Measurements from ENCODE around the gene IL1R2.

The IL1R2 gene

DNA sequence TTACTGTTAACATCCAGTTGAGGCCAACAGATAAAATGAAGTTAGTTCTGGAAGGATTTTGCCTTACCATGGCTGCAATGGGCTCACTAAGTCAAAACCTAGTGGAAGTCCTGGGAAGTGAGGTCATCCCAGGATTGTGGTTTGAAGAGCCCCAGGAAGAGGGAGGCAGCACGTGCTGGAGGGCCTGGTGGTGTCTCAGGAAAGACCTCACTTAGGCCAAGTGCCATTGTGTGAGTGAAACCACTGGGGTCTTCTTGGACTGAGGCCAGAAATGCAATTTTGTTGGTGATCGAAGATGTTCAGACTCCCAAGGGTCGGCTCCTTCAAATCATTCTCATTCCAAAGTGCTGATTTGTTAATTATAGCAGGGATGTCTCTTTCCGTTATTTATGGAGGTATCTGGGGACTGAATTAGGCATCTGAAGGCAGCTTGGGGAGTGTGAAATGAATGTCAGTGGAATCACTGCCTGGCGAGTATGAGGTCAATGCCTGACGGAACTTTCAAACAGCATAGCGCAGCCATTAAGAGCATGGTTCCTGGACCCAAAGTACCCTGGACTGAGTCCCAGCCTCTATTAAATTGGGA lies 60.0 kb downstream of the IL1R2 start:
- no peak for DNase-seq
- in situ Hi-C loops (cut with MboI; ENCODE audit: low pct_unique_long_range_greater_than_20kb, low sequenced_read_pairs), result no loop called here

DNA sequence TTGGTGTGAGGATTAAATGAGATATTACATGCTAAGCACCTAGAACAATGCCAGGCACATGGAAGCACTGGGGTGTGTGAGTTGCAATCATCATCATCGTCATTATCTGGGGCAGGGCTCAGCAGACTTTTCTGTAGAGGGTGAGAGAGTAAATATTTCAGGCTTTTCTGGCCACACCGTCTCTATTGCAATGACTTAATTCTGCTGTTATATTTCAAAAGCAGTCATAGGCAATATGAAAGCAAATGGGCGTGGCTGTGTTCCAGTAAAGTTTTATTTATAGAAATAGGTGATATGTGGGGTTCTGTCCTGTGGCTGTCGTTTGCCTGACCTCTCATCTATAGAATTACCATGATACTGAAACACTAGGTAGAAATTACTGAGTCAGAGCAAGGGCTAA lies 60.6 kb downstream of the IL1R2 start:
- no peak for DNase-seq
- in situ Hi-C loops (cut with MboI; ENCODE audit: low pct_unique_long_range_greater_than_20kb, low sequenced_read_pairs), result no loop called here

DNA sequence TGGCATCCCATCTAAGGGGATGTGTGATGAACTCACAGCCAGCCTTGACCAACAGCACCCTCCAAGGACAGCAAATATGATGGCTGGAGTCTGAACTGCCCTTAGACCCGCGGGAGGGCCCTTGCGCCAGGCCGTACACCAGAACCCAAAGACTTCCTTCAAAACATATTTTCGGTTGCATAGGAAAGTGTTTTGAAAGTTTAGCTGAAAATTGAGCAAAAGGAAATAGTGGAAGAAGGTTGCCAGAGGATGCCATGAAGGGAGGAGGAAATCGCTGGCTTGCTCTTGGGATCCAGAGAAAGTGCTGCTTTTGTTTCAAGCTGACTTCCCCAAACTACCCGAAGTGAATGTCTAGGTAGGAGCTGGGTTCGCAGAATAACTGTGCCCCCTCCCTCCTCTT lies 61.3 kb downstream of the IL1R2 start:
- in situ Hi-C loops (cut with MboI; ENCODE audit: low pct_unique_long_range_greater_than_20kb, low sequenced_read_pairs), result no loop called here
- no peak for DNase-seq

DNA sequence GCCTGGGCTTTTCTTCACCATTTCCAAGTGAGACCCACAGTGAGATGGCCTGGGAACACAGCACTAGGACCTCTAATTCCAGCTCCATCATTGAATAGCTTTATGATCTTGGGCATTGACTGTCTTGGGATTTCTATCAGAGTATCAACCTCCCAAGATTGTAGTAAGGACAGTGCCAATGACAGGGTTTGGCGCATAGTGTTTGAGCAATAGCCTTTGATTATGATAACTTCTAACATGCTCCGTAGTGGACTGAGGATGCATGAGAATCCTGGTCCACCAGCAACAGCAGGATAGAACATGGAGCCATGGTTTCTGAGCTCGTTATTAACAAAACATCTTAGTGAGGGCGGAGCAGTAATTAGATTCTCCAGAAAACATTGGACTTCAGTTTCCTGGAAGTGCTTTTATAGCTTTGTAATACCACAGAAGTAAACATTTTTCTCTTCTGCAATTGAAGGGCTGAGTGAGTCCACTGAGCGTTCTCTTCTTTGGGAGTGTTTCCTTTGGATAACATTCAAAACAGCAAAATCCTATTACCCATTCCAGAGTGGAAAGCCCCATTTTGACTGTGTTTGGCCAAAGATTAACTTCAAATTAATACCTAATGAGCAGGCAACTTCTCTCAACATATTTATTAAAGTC lies 63.7 kb downstream of the IL1R2 start:
- no peak for DNase-seq
- in situ Hi-C loops (cut with MboI; ENCODE audit: low pct_unique_long_range_greater_than_20kb, low sequenced_read_pairs), result no loop called here

DNA sequence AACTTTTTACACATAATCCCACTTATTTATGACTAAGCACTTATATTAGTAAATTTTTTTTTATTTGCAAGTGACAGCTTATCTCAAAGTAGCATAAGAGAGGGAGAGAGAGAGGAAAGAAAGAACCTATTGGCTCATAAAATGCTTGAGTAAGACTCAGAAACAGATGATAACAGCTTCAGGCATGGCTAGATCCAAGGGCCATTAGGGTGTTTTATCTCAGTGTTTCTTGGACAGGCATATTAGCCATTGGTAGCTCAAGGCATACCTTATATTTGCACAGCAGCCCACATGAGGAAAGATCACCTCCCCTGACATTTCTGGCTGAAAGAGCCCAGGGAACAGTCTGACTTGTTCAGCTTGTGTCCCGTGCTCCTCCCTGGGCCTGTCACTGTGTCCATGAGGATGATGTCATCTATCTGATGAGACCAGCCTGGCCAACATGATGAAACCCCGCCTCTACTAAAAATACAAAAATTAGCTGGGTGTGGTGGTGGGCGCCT lies 64.4 kb downstream of the IL1R2 start:
- no peak for DNase-seq
- in situ Hi-C loops (cut with MboI; ENCODE audit: low pct_unique_long_range_greater_than_20kb, low sequenced_read_pairs), result no loop called here

DNA sequence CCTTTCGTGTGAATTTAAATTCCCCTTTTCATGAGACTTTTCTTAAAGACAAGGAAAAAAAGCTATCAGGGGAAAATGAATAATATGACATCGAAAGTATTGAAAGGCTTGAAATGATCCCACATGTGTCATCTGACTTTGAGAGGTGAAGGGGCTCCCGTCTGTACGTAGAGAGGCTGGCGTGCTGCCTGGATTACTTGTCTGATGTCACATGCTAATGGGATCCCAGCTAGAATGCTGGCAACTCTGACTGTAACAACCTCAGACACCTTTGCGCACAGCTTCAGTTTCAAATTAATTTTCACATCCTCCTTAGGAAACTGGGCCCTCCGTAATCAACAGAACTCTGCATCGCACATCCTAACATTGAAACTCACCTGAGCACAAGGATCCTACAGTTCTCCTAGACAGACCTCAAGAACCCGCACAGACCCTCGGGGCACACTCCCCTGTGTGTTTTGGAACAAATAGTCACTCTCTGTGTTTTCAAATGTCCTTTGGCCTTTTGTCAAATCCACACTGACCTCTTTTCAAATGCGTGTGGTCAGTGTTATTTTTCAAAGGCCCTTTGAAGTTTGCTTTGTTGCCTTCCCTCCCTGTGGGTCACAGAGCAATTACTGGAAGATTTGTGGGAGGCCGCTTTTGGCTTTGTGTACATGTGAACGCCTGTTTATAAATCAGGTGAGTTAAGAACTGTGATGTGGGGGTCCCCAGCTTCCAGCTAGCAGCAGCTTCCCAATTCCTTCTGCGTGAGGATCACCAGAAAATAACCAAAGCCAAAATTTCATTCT lies 65.9 kb downstream of the IL1R2 start:
- in situ Hi-C loops (cut with MboI; ENCODE audit: low pct_unique_long_range_greater_than_20kb, low sequenced_read_pairs), result no loop called here
- no peak for DNase-seq

DNA sequence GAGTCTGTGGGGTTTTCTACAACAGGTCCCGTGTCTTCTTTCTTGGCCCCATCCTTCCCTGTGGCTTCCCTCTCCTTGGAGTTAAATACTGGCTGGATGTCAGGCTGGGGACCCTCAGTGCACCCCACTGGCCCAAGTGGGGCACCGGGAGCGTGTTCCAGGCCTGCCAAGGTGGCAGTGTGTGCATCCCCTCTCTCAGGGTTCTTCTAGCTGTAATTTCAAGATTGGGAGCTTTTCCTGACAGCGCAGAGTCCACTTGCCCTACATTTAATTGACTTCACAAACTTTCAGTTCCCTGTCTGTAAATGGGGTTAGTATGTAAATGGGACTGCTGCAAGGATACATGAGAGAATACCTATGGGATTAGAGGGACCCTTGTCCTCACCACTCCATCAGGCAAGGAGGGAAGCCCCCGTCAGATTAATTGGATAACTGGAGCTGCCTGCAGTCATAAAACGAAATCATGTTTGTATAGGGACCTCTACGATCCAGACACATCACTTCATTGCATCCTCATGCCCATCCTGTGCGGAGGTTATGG lies 66.6 kb downstream of the IL1R2 start:
- DNase-seq, result no peak
- in situ Hi-C loops (cut with MboI; ENCODE audit: low pct_unique_long_range_greater_than_20kb, low sequenced_read_pairs), result no loop called here

DNA sequence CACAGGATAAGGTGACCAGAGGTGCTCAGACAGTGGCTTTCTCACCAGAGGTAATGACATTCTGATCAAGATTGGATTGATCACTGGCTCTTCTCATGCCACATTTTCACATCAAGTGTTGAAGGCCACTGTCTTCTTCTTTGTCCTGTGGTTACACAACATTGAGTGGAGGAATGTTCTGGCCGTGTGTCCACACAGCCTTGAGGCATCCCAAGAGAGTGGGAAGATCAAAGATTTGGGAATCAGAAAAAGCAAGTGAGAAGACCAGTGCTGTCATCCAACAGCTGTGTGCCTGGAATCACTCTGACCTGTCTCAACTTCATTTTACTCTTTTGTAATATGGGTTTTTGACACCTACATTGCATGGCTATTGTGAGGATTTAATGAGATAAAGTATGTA lies 67.4 kb downstream of the IL1R2 start:
- DNase-seq, result no peak
- in situ Hi-C loops (cut with MboI; ENCODE audit: low pct_unique_long_range_greater_than_20kb, low sequenced_read_pairs), result no loop called here

DNA sequence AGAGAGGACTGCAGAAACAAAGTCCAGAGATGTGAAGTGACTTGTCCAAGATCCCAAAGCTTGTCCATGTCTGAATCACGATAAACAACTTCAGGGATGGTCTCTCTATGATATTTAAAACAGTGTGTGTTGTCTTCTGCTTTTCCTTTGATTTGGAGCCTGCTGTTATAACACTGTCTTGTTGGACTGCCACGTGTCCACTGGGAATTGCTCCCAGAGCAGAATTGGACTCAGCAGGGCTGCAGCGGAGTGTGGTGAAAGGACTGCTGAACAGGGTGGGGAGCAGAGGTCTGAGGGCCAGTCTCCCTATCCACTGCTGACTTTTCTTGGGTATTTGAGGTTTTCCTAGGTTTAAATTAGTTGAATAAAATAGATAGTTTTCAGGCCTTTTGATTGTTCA lies 68.3 kb downstream of the IL1R2 start:
- in situ Hi-C loops (cut with MboI; ENCODE audit: low pct_unique_long_range_greater_than_20kb, low sequenced_read_pairs), result no loop called here
- DNase-seq, result no peak

DNA sequence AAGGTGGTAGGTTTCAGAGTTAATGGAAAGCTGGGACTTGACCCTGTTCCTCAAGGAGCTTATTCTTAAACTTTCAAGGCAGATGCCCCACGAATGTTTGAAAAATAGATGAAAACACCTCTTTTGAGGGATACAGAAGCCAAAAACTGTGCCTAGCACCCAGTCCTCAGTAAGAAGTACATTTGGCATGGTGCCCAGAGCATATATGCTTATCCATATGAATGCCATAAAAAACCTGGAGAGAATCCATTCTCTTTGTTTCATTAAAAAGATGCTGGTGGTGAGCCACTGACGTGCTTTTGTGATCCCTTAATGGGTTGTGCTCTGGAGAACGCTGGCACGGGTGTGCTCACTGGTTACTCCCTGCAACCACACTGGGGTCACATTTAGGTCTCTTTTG lies 69.0 kb downstream of the IL1R2 start:
- DNase-seq, result no peak
- in situ Hi-C loops (cut with MboI; ENCODE audit: low pct_unique_long_range_greater_than_20kb, low sequenced_read_pairs), result no loop called here

DNA sequence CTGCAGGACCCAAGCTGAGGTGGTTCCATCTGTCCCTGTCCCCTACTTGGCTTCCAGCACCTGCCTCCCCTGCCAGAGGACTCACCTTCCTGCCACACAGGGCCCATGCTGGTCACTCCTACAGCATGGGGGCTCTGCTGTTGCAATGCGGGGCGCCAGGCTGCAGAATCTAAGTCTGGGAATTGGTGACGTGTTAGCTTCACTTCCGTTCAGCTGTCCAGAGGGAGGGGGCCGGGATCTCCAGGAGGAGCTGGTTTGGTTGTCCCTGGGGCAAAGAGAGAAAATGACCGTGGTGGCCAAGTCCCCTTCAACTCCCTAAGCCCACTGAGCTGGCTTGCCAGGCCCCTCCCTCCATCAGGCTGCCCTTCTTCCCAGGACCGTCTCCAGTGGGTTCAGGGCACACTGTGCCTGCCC lies 69.5 kb downstream of the IL1R2 start:
- DNase-seq, result no peak
- in situ Hi-C loops (cut with MboI; ENCODE audit: low pct_unique_long_range_greater_than_20kb, low sequenced_read_pairs), result no loop called here

DNA sequence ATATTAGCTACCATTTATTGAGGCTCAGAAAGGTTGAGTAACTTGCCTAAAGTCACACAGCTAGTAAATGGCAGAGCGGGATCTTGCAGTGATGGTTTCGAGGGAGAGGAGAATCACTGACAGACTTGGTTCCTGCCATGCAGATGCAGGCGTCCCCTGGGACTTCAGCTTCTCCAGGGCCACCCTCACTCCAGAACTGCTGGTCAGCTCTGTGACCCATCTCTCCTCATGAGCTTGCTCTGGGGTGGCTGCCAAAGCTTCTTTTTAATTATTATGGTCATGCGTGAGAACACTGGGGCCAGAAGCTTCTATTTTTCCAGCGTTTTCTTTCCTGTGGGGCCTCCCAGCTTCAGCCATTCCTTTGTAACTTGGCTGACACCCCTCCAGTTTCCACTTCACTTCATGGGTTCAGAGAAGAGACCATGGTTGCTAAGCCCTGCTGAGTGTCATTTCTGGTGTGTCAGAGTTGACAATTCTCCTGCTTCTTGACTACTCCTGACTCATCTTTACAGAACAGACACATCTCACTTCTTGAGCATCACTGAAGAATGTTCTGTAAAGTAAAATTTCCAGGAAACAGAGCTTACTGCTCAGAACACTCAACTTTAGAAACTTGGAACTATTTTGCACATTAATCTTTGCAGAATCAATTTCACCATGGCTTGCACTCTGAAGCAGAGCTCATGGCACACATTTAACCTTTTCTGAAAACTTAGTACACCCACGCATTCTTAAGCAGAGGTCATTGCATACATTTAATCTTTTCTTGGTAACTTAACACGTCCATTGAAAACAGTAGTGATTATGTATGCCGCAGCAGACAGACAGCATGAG lies 70.4 kb downstream of the IL1R2 start:
- DNase-seq, result no peak
- in situ Hi-C loops (cut with MboI; ENCODE audit: low pct_unique_long_range_greater_than_20kb, low sequenced_read_pairs), result no loop called here

DNA sequence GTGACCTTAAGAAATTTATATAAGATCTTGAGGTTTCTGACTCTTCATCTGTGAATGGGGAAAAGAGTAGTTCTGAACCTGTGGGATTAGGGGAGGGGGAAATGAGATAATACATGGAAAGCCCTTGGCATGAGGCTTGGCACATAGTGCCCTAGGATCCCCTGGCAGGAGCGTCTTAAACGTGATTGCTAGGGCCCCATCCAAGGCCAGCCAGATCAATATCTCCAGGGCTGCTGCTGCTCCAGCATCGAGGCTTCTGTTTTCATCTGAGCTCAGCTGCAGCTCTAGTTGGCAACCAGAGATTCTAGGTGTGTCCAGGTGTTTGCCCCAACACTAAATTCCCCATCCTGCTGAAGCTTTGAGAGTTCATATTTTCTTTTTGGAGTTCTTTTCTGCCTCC lies 71.0 kb downstream of the IL1R2 start:
- DNase-seq, result no peak
- in situ Hi-C loops (cut with MboI; ENCODE audit: low pct_unique_long_range_greater_than_20kb, low sequenced_read_pairs), result no loop called here

DNA sequence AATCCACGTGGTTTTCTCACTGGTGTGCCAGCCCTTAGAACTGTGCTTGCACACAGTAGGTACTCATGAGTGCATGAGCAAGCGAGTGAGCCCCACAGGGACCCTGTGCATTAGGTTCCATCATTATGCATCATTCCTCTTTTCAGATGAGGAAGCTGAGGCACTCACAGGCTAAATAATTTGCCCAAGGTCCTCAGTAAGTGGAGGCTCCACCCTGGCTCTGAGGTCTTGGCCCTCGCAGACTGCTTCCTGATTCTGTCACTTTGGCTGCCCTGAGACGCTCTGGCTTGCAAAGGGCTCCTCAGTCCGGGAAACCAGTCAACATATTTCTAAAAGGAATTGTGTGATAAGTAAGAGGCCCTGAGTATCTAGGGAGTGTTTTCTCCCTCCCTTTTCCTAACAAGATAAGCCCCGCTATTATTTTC lies 71.7 kb downstream of the IL1R2 start:
- DNase-seq, result peak; percentile 72
- in situ Hi-C loops (cut with MboI; ENCODE audit: low pct_unique_long_range_greater_than_20kb, low sequenced_read_pairs), result no loop called here

DNA sequence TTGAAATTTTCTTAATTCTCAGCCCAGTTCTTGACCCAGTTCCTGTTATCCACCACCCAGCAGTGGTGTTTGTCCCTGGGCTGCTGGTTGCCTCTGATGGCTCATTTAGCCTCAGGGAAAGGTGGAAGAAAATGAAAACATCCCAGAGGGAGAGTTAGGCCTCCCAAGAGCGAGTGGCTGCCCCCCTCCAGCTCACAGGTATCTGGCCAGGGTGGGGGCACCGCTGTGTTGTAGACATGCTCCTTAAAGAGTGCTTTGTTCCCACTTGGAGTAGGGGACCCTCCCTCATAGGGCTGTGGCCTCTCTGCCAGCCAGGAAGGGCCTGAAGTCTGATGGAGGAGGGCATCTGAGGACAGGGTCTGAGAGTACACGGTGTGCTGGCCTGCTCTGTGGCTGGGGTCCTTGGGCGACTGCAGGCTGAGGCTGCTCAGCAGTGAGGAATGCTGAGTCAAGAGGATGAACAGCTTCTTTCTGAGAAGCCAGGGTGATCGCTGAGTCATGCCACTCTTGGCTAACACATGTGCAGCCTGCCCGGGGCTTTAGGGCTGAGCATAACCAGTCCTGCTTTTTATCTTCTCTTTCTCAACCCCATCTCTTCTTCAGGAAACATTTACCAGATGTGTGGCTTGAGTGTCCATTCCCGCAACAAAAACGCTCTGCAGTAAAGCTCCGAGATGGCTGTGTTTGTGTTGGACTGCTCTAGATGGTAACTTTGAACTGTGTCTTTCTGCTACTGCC lies 72.3 kb downstream of the IL1R2 start:
- in situ Hi-C loops (cut with MboI; ENCODE audit: low pct_unique_long_range_greater_than_20kb, low sequenced_read_pairs), result no loop called here
- DNase-seq, result peak; percentile 75

DNA sequence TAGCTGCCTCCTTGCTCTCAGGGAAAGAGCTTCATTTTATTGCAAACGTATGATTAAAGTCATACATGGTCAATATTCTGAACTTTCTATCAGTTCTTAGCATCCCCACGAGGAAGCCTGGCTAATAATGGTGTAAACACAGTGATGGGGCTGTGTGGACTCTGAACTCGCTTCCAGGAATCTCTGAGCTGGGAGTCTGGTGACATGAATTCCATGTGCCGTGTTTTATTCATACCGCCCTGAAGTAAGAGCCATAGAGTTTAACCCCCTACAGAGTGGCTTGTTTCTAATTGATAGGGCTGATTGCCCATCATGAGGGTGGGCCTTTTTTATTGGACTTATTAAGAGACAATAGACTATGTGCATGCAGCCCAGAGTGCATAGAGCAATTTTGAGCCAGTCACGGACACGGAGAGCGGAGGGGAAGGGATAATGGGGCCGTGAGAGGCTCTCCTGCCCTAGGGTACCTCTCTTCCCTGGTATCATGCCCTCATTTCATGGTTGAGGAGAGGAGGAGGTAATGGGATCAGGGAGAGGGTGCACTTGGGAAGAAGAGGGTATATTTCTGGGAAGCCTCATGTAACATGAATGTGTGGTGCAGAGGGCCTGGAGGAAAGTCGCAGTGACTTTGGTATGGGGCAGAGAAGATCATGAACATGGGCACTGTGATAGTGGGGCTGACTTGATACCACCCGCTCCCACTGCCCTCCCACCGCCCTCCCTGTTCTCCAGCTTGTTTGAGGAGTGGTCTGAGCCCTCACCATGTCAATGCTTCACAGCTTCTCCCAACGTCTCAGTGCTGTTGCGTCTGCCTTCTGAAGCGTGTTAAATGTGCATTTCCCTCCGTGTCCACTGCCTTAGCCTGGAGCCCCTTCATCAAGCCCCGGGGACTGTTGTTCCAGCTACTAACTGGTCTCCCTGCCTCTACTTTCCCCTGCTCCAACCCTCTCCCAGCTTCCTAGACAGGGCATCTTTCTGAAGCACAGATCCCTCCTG lies 73.2 kb downstream of the IL1R2 start:
- no peak for DNase-seq

DNA sequence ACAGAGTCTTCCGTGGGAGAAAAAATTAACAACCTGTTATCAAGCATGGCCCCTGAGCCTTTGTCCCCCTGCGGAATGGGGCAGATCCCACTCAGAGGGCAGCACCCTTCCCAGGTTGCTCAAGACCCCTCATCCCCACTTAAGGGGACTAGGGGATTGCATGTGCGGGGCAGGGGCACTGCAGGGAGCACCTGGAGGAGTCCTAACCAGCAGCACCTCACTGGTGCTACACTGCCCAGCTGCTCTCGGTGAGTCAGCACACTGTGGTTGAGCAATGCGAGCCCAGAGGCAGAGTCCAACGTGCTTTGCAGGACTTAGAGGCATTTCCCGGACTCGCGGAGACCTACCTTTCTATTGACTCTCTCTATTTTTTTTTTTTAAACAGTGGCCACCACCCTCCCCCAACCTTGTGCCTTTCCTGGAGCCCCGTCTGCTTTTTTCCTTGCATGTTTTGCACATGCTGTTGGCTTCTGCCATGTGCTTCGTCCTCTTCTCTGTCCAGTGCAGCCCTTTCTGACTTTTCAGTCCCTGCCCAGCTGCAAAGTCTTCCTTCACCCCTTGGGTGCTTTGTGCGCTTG lies 74.0 kb downstream of the IL1R2 start:
- in situ Hi-C loops (cut with MboI; ENCODE audit: low pct_unique_long_range_greater_than_20kb, low sequenced_read_pairs), result no loop called here
- DNase-seq, result no peak

More for the DNA sequence above, 73.2 kb downstream of the IL1R2 start:
- in situ Hi-C loops (cut with MboI; ENCODE audit: low pct_unique_long_range_greater_than_20kb, low sequenced_read_pairs), result no loop called here

Data from KBM-7 (cell line).